ENCODE results near the gene ZNF700.
A peak's percentile ranks its signal among the peaks of the same experiment; 100 is the strongest.
"Not testable (repeated sequence)": the region's sequence is repeated elsewhere in the genome, so short reads cannot be mapped to it uniquely, and the experiment has no call there.

ZNF700 gene

DNA sequence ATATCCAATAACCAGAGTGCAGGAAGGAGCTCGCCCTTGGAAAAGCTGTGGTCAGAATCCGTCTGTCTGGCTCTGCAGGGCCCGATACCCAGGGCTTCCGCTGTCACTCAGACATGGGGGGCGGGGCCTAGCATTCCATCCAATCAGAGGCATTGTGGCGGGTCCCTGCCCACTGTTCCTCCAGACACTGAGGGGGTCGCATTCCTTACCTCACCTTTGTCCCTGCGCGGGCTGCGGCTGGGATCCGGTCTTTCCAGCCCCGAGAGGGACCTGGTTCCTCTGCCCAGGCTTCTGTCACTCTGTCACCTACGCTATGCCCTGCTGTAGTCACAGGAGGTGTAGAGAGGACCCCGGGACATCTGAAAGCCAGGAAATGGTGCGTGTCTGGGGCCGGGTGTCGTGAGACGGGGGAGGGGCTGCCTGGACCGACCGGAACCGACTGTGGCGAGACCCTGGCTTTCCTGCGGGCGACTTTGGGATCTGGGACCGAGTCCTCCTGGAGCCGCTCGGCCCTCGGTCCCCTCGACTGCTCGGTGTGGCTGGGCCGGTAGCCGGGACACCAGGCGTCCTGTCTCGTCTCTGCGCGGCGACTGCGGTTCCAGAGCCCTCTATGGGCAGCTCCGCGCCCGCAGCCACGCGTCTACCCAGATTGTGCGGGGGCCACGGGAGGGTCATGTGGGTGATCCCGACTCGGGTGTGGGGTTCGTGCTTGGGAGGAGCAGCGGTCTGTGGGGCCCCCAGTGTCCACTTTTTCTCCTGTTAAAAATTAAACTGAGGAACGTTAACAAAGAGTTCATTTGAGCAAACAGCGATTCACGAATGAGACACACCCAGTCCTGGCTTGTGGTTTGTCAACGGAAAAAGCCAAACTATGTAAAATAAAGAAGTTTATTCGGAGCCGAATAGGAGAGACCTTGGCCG lies 37.0 kb upstream of the ZNF700 start, which contains the start of gene ZNF69:
TSS of gene ZNF69 (plus strand) at position 172 of the 921 bp plus-strand sequence. CDS start at position 314, 142 bp downstream.
- DNase-seq (ENCODE audit: low read depth) = peak; percentile 75
- H3K4me3 ChIP-seq (ENCODE audit: low read depth, low read length) = peak within 1 kb of the TSS; percentile 65
- TF ChIP-seq, protein P1, sequence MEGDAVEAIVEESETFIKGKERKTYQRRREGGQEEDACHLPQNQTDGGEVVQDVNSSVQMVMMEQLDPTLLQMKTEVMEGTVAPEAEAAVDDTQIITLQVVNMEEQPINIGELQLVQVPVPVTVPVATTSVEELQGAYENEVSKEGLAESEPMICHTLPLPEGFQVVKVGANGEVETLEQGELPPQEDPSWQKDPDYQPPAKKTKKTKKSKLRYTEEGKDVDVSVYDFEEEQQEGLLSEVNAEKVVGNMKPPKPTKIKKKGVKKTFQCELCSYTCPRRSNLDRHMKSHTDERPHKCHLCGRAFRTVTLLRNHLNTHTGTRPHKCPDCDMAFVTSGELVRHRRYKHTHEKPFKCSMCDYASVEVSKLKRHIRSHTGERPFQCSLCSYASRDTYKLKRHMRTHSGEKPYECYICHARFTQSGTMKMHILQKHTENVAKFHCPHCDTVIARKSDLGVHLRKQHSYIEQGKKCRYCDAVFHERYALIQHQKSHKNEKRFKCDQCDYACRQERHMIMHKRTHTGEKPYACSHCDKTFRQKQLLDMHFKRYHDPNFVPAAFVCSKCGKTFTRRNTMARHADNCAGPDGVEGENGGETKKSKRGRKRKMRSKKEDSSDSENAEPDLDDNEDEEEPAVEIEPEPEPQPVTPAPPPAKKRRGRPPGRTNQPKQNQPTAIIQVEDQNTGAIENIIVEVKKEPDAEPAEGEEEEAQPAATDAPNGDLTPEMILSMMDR (conservative IDR thresholded peaks at IDR 0.05; ENCODE audit: low read depth, low read length) = peak; percentile 21

DNA sequence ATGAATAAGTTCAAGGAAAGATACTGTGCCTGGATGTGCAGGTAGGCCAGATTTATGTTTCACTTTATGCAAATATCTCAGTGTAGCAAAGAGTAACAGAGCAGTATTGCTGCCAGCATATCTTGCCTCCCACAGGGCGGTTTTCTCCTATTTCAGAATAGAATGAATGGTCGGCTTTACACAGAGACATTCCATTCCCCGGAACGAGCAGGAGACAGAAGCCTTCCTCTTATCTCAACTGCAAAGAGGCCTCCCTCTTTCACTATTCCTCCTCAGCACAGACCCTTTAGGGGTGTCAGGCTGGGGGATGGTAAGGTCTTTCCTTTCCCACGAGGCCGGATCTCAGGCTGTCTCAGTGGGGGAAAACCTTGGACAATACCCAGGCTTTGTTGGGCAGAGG lies 35.0 kb upstream of the ZNF700 start:
- H3K4me3 ChIP-seq (ENCODE audit: low read depth, low read length) = not testable (repeated sequence)
- DNase-seq (ENCODE audit: low read depth) = peak; percentile 71

DNA sequence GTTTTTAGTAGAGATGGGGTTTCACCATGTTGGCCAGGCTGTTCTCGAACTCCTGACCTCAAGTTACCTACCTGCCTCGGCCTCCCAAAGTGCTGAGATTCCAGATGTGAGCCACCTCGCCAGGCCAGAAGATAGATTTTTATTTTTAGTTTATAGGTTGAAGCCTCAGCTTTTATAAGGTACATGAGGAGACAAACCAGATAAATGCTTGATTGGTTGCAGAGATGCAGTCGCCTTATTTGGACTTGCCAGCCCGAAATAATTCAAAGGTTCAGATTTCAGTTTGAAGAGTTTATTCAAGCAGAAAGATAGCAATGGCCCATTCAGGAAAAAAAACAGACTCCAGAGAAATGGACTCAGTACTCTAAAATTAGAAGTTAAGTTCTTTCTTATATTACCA lies 34.3 kb upstream of the ZNF700 start:
- no peak for DNase-seq (ENCODE audit: low read depth)
- TF ChIP-seq, protein P1 (conservative IDR thresholded peaks at IDR 0.05; ENCODE audit: low read depth, low read length) = no peak
- H3K4me3 ChIP-seq (ENCODE audit: low read depth, low read length) = no peak overlapping the region

DNA sequence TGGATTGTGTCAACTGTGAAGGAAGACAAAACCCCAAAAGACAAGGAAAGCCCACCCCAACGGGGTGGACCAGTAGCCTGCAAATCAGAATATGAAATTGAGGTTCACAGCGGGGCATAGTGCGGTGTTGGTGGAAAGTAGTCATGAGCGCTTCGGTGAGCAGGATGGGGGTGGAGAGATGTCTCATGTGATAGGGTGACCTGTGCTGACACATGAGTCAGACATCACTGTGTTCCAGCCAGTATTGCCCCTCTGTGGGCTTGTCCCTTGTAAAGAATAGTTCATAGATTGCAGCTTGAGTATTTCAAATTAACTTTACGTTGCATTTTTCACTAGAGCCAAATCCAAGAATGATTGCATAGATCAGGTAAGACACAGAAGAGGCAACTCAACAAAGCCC lies 30.1 kb upstream of the ZNF700 start:
- H3K4me3 ChIP-seq (ENCODE audit: low read depth, low read length) = no peak overlapping the region
- TF ChIP-seq, protein P1 (conservative IDR thresholded peaks at IDR 0.05; ENCODE audit: low read depth, low read length) = no peak
- no peak for DNase-seq (ENCODE audit: low read depth)

DNA sequence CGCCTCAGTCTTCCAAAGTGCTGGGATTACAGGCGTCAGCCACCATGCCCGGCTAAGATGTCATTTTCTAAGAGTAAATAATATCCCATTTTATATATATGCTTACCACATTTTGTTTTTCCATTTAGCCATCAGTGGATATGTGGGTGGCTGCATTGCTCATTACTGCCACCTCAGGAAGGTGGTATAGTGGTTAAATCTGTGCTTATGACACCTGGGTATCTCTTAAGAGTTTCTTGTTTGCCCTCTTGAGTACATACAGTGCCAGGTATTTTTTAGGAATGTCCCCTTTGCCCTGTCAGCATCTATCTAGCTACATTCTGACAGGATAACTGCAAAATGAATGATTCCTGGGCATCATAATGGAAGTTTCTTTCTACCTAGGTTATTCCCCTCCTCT lies 22.7 kb upstream of the ZNF700 start:
- no peak overlapping the region for H3K4me3 ChIP-seq (ENCODE audit: low read depth, low read length)
- TF ChIP-seq, protein P1 (conservative IDR thresholded peaks at IDR 0.05; ENCODE audit: low read depth, low read length) = no peak
- no peak for DNase-seq (ENCODE audit: low read depth)

DNA sequence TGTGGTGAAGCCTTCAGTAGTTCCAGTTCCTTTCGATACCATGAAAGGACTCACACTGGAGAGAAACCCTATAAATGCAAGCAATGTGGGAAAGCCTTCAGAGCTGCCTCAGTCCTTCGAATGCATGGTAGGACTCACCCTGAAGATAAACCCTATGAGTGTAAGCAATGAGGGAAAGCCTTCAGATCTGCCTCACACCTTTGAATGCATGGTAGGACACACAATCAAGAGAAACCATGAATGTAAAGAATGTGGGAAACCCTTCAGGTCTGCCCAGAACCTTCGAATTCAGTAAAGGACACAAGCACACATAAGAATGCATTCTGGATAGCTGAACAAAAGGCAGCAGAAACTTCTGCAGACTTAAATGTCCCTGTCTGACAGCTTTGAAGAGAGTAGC lies 19.0 kb upstream of the ZNF700 start:
- no peak for DNase-seq (ENCODE audit: low read depth)
- TF ChIP-seq, protein P1 (conservative IDR thresholded peaks at IDR 0.05; ENCODE audit: low read depth, low read length) = no peak
- H3K4me3 ChIP-seq (ENCODE audit: low read depth, low read length) = no peak overlapping the region

DNA sequence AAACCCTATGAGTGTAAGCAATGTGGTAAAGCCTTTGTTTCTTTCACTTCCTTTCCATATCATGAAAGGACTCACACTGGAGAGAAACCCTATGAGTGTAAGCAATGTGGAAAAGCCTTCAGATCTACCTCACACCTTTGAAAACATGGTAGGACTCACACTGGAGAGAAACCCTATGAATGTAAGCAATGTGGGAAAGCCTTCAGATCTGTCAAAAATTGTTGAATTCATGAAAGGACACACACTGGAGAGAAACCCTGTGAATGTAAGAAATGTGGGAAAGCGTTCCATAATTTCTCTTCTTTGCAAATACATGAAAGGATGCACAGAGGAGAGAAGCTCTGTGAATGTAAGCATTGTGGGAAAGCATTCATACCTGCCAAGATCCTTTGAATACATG lies 13.0 kb upstream of the ZNF700 start:
- not testable (repeated sequence) for H3K4me3 ChIP-seq (ENCODE audit: low read depth, low read length); DNase-seq (ENCODE audit: low read depth)

DNA sequence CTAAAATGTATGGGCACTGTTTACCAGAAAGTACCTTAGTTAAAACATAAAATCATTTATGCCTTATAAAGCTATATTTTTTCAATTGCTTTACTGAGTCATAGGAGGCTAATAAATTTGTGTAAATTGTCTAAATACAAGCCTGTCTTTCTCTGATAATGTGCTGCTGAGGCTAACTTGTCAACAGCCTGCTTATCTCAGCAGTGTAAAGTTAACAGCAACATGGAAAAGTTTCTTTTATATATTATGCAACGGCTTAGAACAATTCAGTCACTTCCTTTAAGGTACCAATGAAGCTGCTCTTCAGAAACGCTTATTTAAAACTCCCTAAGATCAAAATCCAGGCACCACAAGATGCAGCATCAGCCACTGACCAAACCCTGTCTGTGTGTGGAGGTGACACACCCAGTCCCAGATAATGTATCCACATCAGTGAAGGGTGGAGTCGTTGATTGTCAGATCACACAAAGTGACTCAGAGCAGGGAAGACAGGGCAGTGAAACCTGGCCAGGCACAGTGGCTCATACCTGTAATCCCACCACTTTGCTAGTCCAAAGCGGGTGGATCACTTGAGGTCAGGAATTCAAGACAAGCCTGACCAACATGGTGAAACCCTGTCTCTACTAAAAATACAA lies 10.4 kb upstream of the ZNF700 start:
- not testable (repeated sequence) for H3K4me3 ChIP-seq (ENCODE audit: low read depth, low read length); DNase-seq (ENCODE audit: low read depth)
